Measurements from ENCODE around the gene CRYBG3. TPM values are rescaled to one million over a fixed set of nuclear protein-coding genes. Genes with fewer than 3 reads are reported as not detected.

CRYBG3 gene
- total and polyA plus RNA-seq, 2 donors = 5.4 to 9.2 TPM

DNA sequence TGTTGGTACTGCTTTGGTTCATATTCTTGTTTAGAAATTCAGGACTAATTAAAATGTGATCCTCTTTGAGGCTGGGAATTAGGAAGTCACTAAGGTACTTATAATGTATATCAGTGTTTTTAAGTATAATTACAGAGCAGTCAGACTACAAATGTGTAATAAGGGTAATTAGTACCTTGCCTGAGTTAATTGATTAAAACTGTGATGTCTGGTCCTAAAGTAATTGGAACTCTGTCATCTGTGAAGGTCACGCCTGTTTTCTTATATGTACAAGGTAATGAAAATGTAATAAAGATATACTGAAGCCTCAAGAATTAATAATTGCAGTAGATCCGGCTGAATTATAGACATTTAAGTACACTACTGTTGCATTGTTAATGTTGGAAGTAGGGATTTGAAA lies 117.6 kb downstream of the CRYBG3 start:
- Histone ChIP-seq H3K9me3 (ENCODE audit: control insufficient read depth in 2 of 2, insufficient read depth in 1 of 2, low read length in 1 of 2) (no peaks in the 10 kb centered on the region), H3K36me3 (ENCODE audit: control insufficient read depth in 2 of 2, insufficient read depth in 2 of 2, low read length in 1 of 2) (no peaks in the 10 kb centered on the region), H3K27ac (ENCODE audit: low read depth in 1 of 2, low read length in 1 of 2) (no peak overlapping the region), H3K4me3 (ENCODE audit: low read length in 2 of 2) (no peak overlapping the region), H3K27me3 (ENCODE audit: control insufficient read depth in 2 of 2, insufficient read depth in 1 of 2, low read length in 1 of 2) (no peaks in the 10 kb centered on the region), H3K4me1 (ENCODE audit: control insufficient read depth in 2 of 2, insufficient read depth in 2 of 2, low read length in 2 of 2) (no peaks in the 10 kb centered on the region)
- DNase-seq (ENCODE audit: low read depth in 6 of 9, low spot score in 9 of 9) = no peak
- 97% methylated on average over 2 of the region's 2 CpGs for WGBS

DNA sequence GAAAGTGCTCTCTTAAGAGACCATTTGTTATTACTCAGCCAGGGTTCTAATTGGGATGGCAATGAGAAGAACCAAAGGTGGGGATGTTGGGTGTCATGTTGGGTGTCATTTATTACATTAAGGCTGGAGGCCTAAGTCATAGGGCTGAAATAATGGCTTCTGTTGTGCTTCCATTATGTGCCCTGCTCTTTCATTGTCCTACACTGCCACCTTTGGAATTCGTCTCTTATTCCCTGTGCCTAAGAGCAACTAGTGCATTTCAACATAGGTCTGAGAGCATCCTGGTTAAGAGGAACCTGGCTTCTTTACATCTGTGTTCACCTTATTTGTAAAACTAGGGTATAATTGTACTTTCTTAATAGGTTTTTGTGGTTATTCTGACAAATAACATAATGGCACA lies 118.2 kb downstream of the CRYBG3 start:
- DNase-seq (ENCODE audit: low read depth in 6 of 9, low spot score in 9 of 9) = no peak
- H3K36me3 ChIP-seq (ENCODE audit: control insufficient read depth in 2 of 2, insufficient read depth in 2 of 2, low read length in 1 of 2) = no peaks in the 10 kb centered on the region
- H3K4me1 ChIP-seq (ENCODE audit: control insufficient read depth in 2 of 2, insufficient read depth in 2 of 2, low read length in 2 of 2) = no peaks in the 10 kb centered on the region
- H3K9me3 ChIP-seq (ENCODE audit: control insufficient read depth in 2 of 2, insufficient read depth in 1 of 2, low read length in 1 of 2) = no peaks in the 10 kb centered on the region
- H3K27me3 ChIP-seq (ENCODE audit: control insufficient read depth in 2 of 2, insufficient read depth in 1 of 2, low read length in 1 of 2) = no peaks in the 10 kb centered on the region
- WGBS = 93% methylated on average over 1 of the region's 1 CpG
- H3K4me3 ChIP-seq (ENCODE audit: low read length in 2 of 2) = no peak overlapping the region
- H3K27ac ChIP-seq (ENCODE audit: low read depth in 1 of 2, low read length in 1 of 2) = no peak overlapping the region

DNA sequence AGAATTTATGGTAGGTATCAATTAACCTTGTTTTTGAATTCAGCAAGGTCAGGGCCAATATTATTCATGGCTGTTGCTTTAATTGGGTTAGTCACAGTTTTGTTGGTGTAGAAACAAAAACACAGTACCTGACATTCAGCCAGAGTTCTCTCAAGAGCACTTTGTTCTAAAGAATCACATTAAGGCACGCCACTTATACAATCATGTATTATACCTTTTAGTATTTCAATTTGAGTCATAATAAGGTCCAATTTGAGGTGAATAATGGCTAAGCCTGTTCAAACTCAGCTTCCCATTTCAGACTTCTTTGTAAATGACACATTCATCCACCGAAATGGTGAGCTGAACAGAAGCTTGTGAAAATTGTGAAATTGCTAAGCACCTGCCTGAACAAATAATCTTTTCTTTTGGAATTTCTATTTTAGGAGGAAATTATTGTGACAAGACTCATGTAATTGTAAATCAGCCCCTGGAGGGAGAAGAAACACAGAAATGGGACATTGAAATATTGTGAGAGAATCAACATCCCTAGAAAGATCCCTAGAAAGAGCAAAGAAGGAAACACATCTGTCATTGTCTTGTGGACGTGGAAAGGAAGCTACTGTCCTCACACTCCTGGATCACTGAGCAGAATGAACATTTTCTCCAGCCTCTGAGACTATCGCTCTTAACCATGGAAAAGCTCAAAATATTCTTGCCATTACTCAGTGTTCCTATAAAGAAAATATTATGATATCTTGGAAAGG lies 121.2 kb downstream of the CRYBG3 start:
- H3K27me3 ChIP-seq (ENCODE audit: control insufficient read depth in 2 of 2, insufficient read depth in 1 of 2, low read length in 1 of 2) = no peaks in the 10 kb centered on the region
- no peak overlapping the region for H3K4me3 ChIP-seq (ENCODE audit: low read length in 2 of 2)
- no peak for DNase-seq (ENCODE audit: low read depth in 6 of 9, low spot score in 9 of 9)
- no peaks in the 10 kb centered on the region for H3K9me3 ChIP-seq (ENCODE audit: control insufficient read depth in 2 of 2, insufficient read depth in 1 of 2, low read length in 1 of 2)
- 96% methylated on average over 4 of the region's 4 CpGs for WGBS
- H3K27ac ChIP-seq (ENCODE audit: low read depth in 1 of 2, low read length in 1 of 2) = no peak overlapping the region
- peaks cover 0 to 15% of the 10 kb centered on the region in 2 donors for H3K36me3 ChIP-seq (ENCODE audit: control insufficient read depth in 2 of 2, insufficient read depth in 2 of 2, low read length in 1 of 2)
- no peaks in the 10 kb centered on the region for H3K4me1 ChIP-seq (ENCODE audit: control insufficient read depth in 2 of 2, insufficient read depth in 2 of 2, low read length in 2 of 2)

DNA sequence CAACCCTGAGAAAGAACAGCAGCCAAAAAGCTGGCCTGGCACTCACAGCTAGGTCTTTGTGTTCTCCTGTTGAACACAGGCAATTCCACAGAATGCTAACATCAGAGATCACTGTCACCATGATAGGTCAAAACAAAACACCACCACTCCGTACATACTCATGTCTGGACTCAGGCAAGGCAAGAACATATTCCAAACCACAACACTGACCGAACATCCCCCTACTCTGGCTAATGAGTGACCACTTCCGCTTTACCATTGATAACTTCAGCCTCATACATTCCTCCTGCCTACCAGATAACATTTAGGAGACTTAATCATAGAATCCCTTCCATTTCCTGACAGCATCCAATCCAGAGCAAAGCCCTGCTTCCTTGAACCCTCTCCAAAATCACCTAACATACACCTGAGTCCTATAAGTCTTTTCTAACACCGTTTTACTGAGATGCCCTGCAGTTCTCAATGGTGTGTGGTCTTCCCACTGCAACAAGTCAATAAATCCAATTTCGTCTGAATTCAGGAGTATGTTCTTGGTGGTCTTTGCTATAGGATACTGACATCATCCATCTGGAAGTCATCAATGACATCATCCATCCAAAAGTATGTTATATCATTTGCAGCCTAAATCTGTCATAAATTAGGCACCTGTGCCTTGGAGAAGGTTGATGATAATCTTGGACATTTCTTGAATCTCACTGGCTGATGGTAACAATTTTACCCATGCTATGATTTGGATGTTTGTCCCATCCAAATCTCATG lies 126.7 kb downstream of the CRYBG3 start:
- no peak for DNase-seq (ENCODE audit: low read depth in 6 of 9, low spot score in 9 of 9)
- Histone ChIP-seq H3K4me1 (ENCODE audit: control insufficient read depth in 2 of 2, insufficient read depth in 2 of 2, low read length in 2 of 2) (no peaks in the 10 kb centered on the region), H3K27ac (ENCODE audit: low read depth in 1 of 2, low read length in 1 of 2) (no peak overlapping the region), H3K27me3 (ENCODE audit: control insufficient read depth in 2 of 2, insufficient read depth in 1 of 2, low read length in 1 of 2) (no peaks in the 10 kb centered on the region), H3K9me3 (ENCODE audit: control insufficient read depth in 2 of 2, insufficient read depth in 1 of 2, low read length in 1 of 2) (no peaks in the 10 kb centered on the region), H3K36me3 (ENCODE audit: control insufficient read depth in 2 of 2, insufficient read depth in 2 of 2, low read length in 1 of 2) (peaks cover 6 to 39% of the 10 kb centered on the region in 2 donors), H3K4me3 (ENCODE audit: low read length in 2 of 2) (no peak overlapping the region)
- 98% methylated on average over 5 of the region's 5 CpGs for WGBS

- H3K36me3 ChIP-seq (ENCODE audit: control insufficient read depth in 2 of 2, insufficient read depth in 2 of 2, low read length in 1 of 2) = peaks cover 6 to 39% of the 10 kb centered on the region in 2 donors
- no peak overlapping the region for H3K4me3 ChIP-seq (ENCODE audit: low read length in 2 of 2)
- WGBS = 98% methylated on average over 2 of the region's 2 CpGs
- H3K27ac ChIP-seq (ENCODE audit: low read depth in 1 of 2, low read length in 1 of 2) = no peak overlapping the region
- H3K4me1 ChIP-seq (ENCODE audit: control insufficient read depth in 2 of 2, insufficient read depth in 2 of 2, low read length in 2 of 2) = no peaks in the 10 kb centered on the region
- no peaks in the 10 kb centered on the region for H3K9me3 ChIP-seq (ENCODE audit: control insufficient read depth in 2 of 2, insufficient read depth in 1 of 2, low read length in 1 of 2)
- H3K27me3 ChIP-seq (ENCODE audit: control insufficient read depth in 2 of 2, insufficient read depth in 1 of 2, low read length in 1 of 2) = no peaks in the 10 kb centered on the region
- DNase-seq (ENCODE audit: low read depth in 6 of 9, low spot score in 9 of 9) = no peak
Observed at GRCh38 chr3:97949110-97949485, 127.3 kb downstream of the CRYBG3 start.

GRCh38 chr3:97949743-97950142 lies 127.9 kb downstream of the CRYBG3 start:
- no peak overlapping the region for H3K4me3 ChIP-seq (ENCODE audit: low read length in 2 of 2)
- H3K4me1 ChIP-seq (ENCODE audit: control insufficient read depth in 2 of 2, insufficient read depth in 2 of 2, low read length in 2 of 2) = no peaks in the 10 kb centered on the region
- H3K36me3 ChIP-seq (ENCODE audit: control insufficient read depth in 2 of 2, insufficient read depth in 2 of 2, low read length in 1 of 2) = peaks cover 6 to 43% of the 10 kb centered on the region in 2 donors
- no peaks in the 10 kb centered on the region for H3K27me3 ChIP-seq (ENCODE audit: control insufficient read depth in 2 of 2, insufficient read depth in 1 of 2, low read length in 1 of 2)
- no peak for DNase-seq (ENCODE audit: low read depth in 6 of 9, low spot score in 9 of 9)
- H3K27ac ChIP-seq (ENCODE audit: low read depth in 1 of 2, low read length in 1 of 2) = no peak overlapping the region
- 96% methylated on average over 5 of the region's 5 CpGs for WGBS
- no peaks in the 10 kb centered on the region for H3K9me3 ChIP-seq (ENCODE audit: control insufficient read depth in 2 of 2, insufficient read depth in 1 of 2, low read length in 1 of 2)

DNA sequence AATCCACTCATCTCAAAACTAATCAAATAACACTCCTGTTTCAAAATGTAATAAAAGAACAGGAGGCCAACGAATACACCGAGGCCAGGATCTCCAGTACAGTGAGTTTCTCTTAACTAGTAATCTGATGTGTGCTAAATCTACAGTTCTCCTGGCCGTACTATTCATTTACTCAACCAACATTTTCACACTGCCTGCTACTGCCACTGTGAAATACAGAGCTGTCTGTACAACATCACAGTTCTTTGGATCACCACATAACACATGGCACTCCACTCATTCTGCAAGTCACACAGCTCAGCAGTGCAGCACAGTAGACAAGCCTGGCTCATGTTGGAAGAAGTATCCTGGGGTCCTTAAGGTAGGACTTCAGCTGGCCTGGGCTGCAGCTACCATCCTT lies 128.5 kb downstream of the CRYBG3 start:
- Histone ChIP-seq H3K27me3 (ENCODE audit: control insufficient read depth in 2 of 2, insufficient read depth in 1 of 2, low read length in 1 of 2) (no peaks in the 10 kb centered on the region), H3K36me3 (ENCODE audit: control insufficient read depth in 2 of 2, insufficient read depth in 2 of 2, low read length in 1 of 2) (peaks cover 6 to 43% of the 10 kb centered on the region in 2 donors), H3K9me3 (ENCODE audit: control insufficient read depth in 2 of 2, insufficient read depth in 1 of 2, low read length in 1 of 2) (no peaks in the 10 kb centered on the region), H3K4me1 (ENCODE audit: control insufficient read depth in 2 of 2, insufficient read depth in 2 of 2, low read length in 2 of 2) (no peaks in the 10 kb centered on the region), H3K27ac (ENCODE audit: low read depth in 1 of 2, low read length in 1 of 2) (no peak overlapping the region), H3K4me3 (ENCODE audit: low read length in 2 of 2) (no peak overlapping the region)
- DNase-seq (ENCODE audit: low read depth in 6 of 9, low spot score in 9 of 9) = no peak
- WGBS = 96% methylated on average over 3 of the region's 3 CpGs

DNA sequence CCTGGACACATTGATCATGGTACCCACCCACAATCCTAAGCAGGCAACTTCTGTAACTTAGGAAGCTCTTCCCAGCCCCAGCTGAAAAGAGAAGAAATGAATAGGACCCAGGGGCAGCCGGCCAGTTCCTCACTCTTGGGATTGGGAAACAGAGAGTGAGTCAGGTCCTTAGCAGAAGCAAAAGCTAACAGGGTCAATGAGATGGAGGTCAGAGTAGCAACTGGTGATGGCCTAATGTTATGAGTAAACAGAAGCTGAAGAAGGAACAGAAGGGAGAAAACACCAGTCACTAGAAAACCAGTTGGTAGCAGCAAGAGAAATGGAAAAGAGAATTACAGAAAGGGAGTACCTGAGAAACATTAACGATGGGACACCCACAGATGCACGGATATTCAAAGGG lies 130.5 kb downstream of the CRYBG3 start:
- Histone ChIP-seq H3K36me3 (ENCODE audit: control insufficient read depth in 2 of 2, insufficient read depth in 2 of 2, low read length in 1 of 2) (peaks cover 6 to 29% of the 10 kb centered on the region in 2 donors), H3K27me3 (ENCODE audit: control insufficient read depth in 2 of 2, insufficient read depth in 1 of 2, low read length in 1 of 2) (no peaks in the 10 kb centered on the region), H3K9me3 (ENCODE audit: control insufficient read depth in 2 of 2, insufficient read depth in 1 of 2, low read length in 1 of 2) (no peaks in the 10 kb centered on the region), H3K4me1 (ENCODE audit: control insufficient read depth in 2 of 2, insufficient read depth in 2 of 2, low read length in 2 of 2) (no peaks in the 10 kb centered on the region), H3K4me3 (ENCODE audit: low read length in 2 of 2) (no peak overlapping the region), H3K27ac (ENCODE audit: low read depth in 1 of 2, low read length in 1 of 2) (no peak overlapping the region)
- DNase-seq (ENCODE audit: low read depth in 6 of 9, low spot score in 9 of 9) = no peak
- WGBS = 98% methylated on average over 3 of the region's 3 CpGs

DNA sequence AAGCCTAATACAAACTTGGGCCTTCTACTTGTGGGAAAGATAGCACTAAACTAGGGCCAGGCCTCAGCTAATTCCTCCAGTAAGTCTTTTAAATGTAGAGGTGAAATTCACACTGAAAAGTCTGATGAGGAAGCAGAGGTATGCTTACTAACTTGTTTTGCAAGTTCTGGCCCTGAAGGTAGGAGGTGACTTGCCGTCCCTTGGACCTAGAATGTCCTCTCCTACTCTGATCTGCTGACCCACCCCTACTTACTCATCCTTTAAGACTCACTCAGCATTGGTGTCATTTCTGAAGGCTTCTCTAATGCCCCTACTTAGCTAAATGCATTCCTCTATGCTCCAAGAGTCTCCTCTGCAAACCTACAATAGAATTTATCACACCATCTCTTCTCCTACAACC lies 131.1 kb downstream of the CRYBG3 start:
- Histone ChIP-seq H3K27me3 (ENCODE audit: control insufficient read depth in 2 of 2, insufficient read depth in 1 of 2, low read length in 1 of 2) (no peaks in the 10 kb centered on the region), H3K36me3 (ENCODE audit: control insufficient read depth in 2 of 2, insufficient read depth in 2 of 2, low read length in 1 of 2) (peaks cover 6 to 33% of the 10 kb centered on the region in 2 donors), H3K27ac (ENCODE audit: low read depth in 1 of 2, low read length in 1 of 2) (no peak overlapping the region), H3K4me3 (ENCODE audit: low read length in 2 of 2) (no peak overlapping the region), H3K9me3 (ENCODE audit: control insufficient read depth in 2 of 2, insufficient read depth in 1 of 2, low read length in 1 of 2) (no peaks in the 10 kb centered on the region), H3K4me1 (ENCODE audit: control insufficient read depth in 2 of 2, insufficient read depth in 2 of 2, low read length in 2 of 2) (no peaks in the 10 kb centered on the region)
- 100% methylated on average over 1 of the region's 1 CpG for WGBS
- no peak for DNase-seq (ENCODE audit: low read depth in 6 of 9, low spot score in 9 of 9)

Measured in thymus (tissue), 11 donors.